Activated T-helper 1 cell treated with anti-CD3 and anti-CD28 coated beads, Interleukin-12 subunit alpha, Interleukin-12 subunit beta, Interleukin-2, Interleukin-4 antibody, amounts not matched to agents 30 ng/mL and 10 ng/mL and 1 ng/mL, durations not matched to agents 14 hours and 24 hours and 36 hours (primary cell): ENCODE measurements around the gene TMLHE. TPM values are rescaled to one million over a fixed set of nuclear protein-coding genes. Genes with fewer than 3 reads are reported as not detected.
"Not testable (repeated sequence)": the region's sequence is repeated elsewhere in the genome, so short reads cannot be mapped to it uniquely, and the experiment has no call there.

Experiments used
- DNase-seq: peaks from one replicate; pipeline ENCODE4 v3.0.0; 2021; ENCODE audit warnings: low spot score
- H3K27ac Mint-ChIP-seq: one replicate; pipeline ENCODE4 v1.8.0; 2021; ENCODE audit warnings: mild to moderate bottlenecking, mixed read lengths
- H3K27me3 Mint-ChIP-seq: one replicate; pipeline ENCODE4 v1.8.0; 2022; ENCODE audit warnings: mild to moderate bottlenecking, moderate library complexity, mixed read lengths; ENCODE audit not compliant: insufficient read depth
- H3K36me3 Mint-ChIP-seq: one replicate; pipeline ENCODE4 v1.8.0; 2021; ENCODE audit warnings: low read depth, mixed read lengths
- H3K4me1 Mint-ChIP-seq: one replicate; pipeline ENCODE4 v1.8.0; 2021; ENCODE audit warnings: low read depth, mixed read lengths
- H3K4me3 Mint-ChIP-seq: one replicate; pipeline ENCODE4 v1.8.0; 2021; ENCODE audit warnings: mild to moderate bottlenecking, moderate library complexity, mixed read lengths
- H3K9me3 Mint-ChIP-seq: one replicate; pipeline ENCODE4 v1.8.0; 2021; ENCODE audit warnings: mixed read lengths
- intact Hi-C: fragments of 100-400 bp; cut with micrococcal nuclease; formaldehyde crosslinking; loops from one replicate; pipeline ENCODE4 v1.15.1; 2024
- total RNA-seq: library from RNA; stranded (reverse); gene quantifications from 2 replicates; pipeline ENCODE4 v1.2.3, GENCODE V29; 2022

The TMLHE gene
- total RNA-seq, 1 donor from 2014 or later: 9.9 TPM

GRCh38 chrX:155592981-155593380 is 19.8 kb downstream of the TMLHE start:
- no peak for DNase-seq
- Mint-ChIP-seq H3K4me3 (no peak overlapping the region), H3K27ac (no peak overlapping the region), H3K36me3 (peaks cover 6% of the 10 kb centered on the region), H3K4me1 (no peaks in the 10 kb centered on the region), H3K9me3 (peaks cover 15% of the 10 kb centered on the region), H3K27me3 (no peaks in the 10 kb centered on the region)
- intact Hi-C loops: no loop called here

- Mint-ChIP-seq H3K4me1 (no peaks in the 10 kb centered on the region), H3K9me3 (peaks cover 18% of the 10 kb centered on the region), H3K36me3 (peaks cover 4% of the 10 kb centered on the region), H3K4me3 (no peak overlapping the region), H3K27ac (no peak overlapping the region), H3K27me3 (no peaks in the 10 kb centered on the region)
- DNase-seq: no peak
- intact Hi-C loops: no loop called here
Observed at GRCh38 chrX:155592331-155592730, 20.4 kb downstream of the TMLHE start.

GRCh38 chrX:155577682-155578081 is 35.1 kb downstream of the TMLHE start:
- DNase-seq: no peak
- Mint-ChIP-seq H3K36me3 (no peaks in the 10 kb centered on the region), H3K4me3 (no peak overlapping the region), H3K9me3 (no peaks in the 10 kb centered on the region), H3K27ac (no peak overlapping the region), H3K27me3 (no peaks in the 10 kb centered on the region), H3K4me1 (no peaks in the 10 kb centered on the region)
- intact Hi-C loops: no loop called here

GRCh38 chrX:155563099-155563498 is 49.7 kb downstream of the TMLHE start:
- intact Hi-C loops: no loop called here
- no peaks in the 10 kb centered on the region for H3K27me3 Mint-ChIP-seq
- no peaks in the 10 kb centered on the region for H3K4me1 Mint-ChIP-seq
- H3K9me3 Mint-ChIP-seq: peaks cover 25% of the 10 kb centered on the region
- no peak for DNase-seq
- peaks cover 13% of the 10 kb centered on the region for H3K36me3 Mint-ChIP-seq
- H3K27ac Mint-ChIP-seq: no peak overlapping the region
- H3K4me3 Mint-ChIP-seq: no peak overlapping the region

GRCh38 chrX:155544881-155545280 is 67.9 kb downstream of the TMLHE start:
- no peaks in the 10 kb centered on the region for H3K4me1 Mint-ChIP-seq
- H3K4me3 Mint-ChIP-seq: no peak overlapping the region
- H3K27me3 Mint-ChIP-seq: no peaks in the 10 kb centered on the region
- DNase-seq: no peak
- H3K9me3 Mint-ChIP-seq: peaks cover 20% of the 10 kb centered on the region
- no peak overlapping the region for H3K27ac Mint-ChIP-seq
- intact Hi-C loops: no loop called here
- peaks cover 27% of the 10 kb centered on the region for H3K36me3 Mint-ChIP-seq

DNA sequence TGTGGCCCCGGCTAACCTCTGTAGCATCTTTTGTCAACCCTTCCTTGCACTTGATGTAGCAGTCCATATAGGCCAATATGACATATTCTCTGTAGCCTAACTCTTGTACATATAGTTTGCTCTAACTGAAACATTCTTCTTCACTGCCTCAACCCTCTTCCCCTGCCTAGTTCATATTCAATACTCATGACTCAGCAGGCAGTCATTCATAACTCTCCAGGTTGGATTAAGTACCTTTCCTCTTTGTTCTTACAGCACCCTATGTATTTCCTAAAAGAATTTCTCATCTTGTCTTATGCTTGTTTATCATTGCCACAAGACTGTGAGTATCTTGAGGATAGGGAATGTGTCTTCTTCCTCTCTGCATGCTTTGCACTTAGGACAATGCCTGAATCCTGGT is 76.9 kb downstream of the TMLHE start:
- peaks cover 8% of the 10 kb centered on the region for H3K36me3 Mint-ChIP-seq
- intact Hi-C loops: no loop called here
- H3K4me1 Mint-ChIP-seq: no peaks in the 10 kb centered on the region
- no peak overlapping the region for H3K4me3 Mint-ChIP-seq
- no peak overlapping the region for H3K27ac Mint-ChIP-seq
- DNase-seq: no peak
- no peaks in the 10 kb centered on the region for H3K27me3 Mint-ChIP-seq
- peaks cover 8% of the 10 kb centered on the region for H3K9me3 Mint-ChIP-seq

DNA sequence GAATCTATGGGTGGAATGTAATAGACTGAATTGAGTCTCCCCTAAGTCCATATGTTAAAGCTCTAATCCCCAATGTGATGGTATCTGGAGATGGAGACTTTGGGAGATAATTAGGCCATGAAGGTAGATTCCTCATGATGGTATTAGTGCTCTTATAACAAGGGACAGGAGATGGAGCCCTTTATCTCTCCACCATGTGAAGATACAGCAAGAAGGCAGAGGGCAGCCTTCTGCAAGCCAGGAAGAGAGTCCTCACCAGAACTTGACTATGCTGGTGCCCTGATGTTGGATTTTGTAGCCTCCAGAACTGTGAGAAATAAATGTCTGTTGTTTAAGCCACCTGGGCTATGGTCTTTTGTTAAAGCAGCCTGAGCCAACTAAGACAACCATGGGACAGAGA is 78.0 kb downstream of the TMLHE start:
- no peaks in the 10 kb centered on the region for H3K4me1 Mint-ChIP-seq
- no peak overlapping the region for H3K4me3 Mint-ChIP-seq
- H3K27me3 Mint-ChIP-seq: no peaks in the 10 kb centered on the region
- no peak for DNase-seq
- H3K9me3 Mint-ChIP-seq: no peaks in the 10 kb centered on the region
- intact Hi-C loops: no loop called here
- peaks cover 10% of the 10 kb centered on the region for H3K36me3 Mint-ChIP-seq
- no peak overlapping the region for H3K27ac Mint-ChIP-seq

DNA sequence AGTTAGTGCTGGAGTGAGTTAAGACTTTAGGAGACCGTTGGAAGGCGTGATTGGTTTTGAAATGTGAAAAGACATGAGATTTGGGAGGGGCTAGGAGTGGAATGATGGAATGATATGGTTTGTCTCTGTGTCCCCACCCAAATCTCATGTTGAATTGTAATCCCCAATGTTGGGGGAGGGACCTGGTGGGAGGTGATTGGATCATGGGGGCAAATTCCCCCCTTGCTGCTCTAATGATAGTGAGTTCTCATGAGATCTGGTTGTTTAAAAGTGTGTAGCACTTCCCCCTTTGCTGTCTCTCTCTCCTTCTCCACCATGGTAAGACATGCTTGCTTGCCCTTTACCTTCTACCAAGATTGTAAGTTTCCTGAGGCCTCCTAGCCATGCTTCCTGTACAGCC is 85.7 kb downstream of the TMLHE start:
- H3K36me3 Mint-ChIP-seq: peaks cover 34% of the 10 kb centered on the region
- H3K27ac Mint-ChIP-seq: not testable (repeated sequence)

GRCh38 chrX:155514225-155514624 is 98.5 kb downstream of the TMLHE start:
- Mint-ChIP-seq H3K36me3 (peaks cover 16% of the 10 kb centered on the region), H3K27me3 (no peaks in the 10 kb centered on the region), H3K4me1 (no peaks in the 10 kb centered on the region), H3K9me3 (no peaks in the 10 kb centered on the region), H3K27ac (no peak overlapping the region), H3K4me3 (no peak overlapping the region)
- DNase-seq: no peak
- intact Hi-C loops: no loop called here

More for the DNA sequence above, 85.7 kb downstream of the TMLHE start:
- H3K9me3 Mint-ChIP-seq: peaks cover 27% of the 10 kb centered on the region
- H3K4me3 Mint-ChIP-seq, H3K4me1 Mint-ChIP-seq, DNase-seq, intact Hi-C loops, H3K27me3 Mint-ChIP-seq: not testable (repeated sequence)

GRCh38 chrX:155505296-155505695 is 107.5 kb downstream of the TMLHE start:
- H3K4me3 Mint-ChIP-seq: no peak overlapping the region
- peaks cover 18% of the 10 kb centered on the region for H3K36me3 Mint-ChIP-seq
- no peaks in the 10 kb centered on the region for H3K9me3 Mint-ChIP-seq
- no peak for DNase-seq
- no peak overlapping the region for H3K27ac Mint-ChIP-seq
- H3K4me1 Mint-ChIP-seq: no peaks in the 10 kb centered on the region
- H3K27me3 Mint-ChIP-seq: no peaks in the 10 kb centered on the region
- intact Hi-C loops: no loop called here

DNA sequence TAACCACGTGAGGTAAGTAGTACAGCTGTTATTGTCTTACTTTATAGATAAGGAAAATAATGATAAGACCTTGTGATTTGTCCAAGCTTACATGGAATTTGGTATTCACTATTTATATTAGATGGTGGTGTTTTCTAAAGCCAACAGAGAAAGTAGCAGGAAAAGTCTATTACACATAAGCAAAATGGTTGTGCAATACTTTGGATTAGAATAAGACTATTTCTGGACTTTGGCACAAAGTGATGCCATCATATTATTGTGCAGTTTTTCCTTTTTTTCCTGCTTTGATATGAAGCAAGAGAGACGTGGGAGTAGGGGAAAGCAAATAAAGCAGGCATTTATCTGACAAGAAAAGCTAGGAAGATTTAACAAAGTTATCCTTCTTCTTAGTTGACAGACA is 117.6 kb downstream of the TMLHE start:
- intact Hi-C loops, H3K27ac Mint-ChIP-seq, DNase-seq, H3K27me3 Mint-ChIP-seq, H3K4me1 Mint-ChIP-seq, H3K9me3 Mint-ChIP-seq, H3K4me3 Mint-ChIP-seq, H3K36me3 Mint-ChIP-seq: not testable (repeated sequence)

- H3K4me1 Mint-ChIP-seq, H3K27ac Mint-ChIP-seq, H3K9me3 Mint-ChIP-seq, intact Hi-C loops, H3K36me3 Mint-ChIP-seq, DNase-seq, H3K27me3 Mint-ChIP-seq, H3K4me3 Mint-ChIP-seq: not testable (repeated sequence)
Observed at GRCh38 chrX:155491421-155491820, 121.3 kb downstream of the TMLHE start.

- H3K4me1 Mint-ChIP-seq, H3K27me3 Mint-ChIP-seq, H3K27ac Mint-ChIP-seq, H3K4me3 Mint-ChIP-seq, H3K36me3 Mint-ChIP-seq, H3K9me3 Mint-ChIP-seq, DNase-seq, intact Hi-C loops: not testable (repeated sequence)
Observed at GRCh38 chrX:155477136-155477535, 135.6 kb downstream of the TMLHE start.

GRCh38 chrX:155466269-155466938 is 146.3 kb downstream of the TMLHE start:
- H3K36me3 Mint-ChIP-seq, DNase-seq, H3K4me1 Mint-ChIP-seq, H3K27ac Mint-ChIP-seq, intact Hi-C loops, H3K27me3 Mint-ChIP-seq, H3K4me3 Mint-ChIP-seq, H3K9me3 Mint-ChIP-seq: not testable (repeated sequence)
